NCI-H69 (cell line): ENCODE data around the gene SLC35F4.
A peak's percentile ranks its signal among the peaks of the same experiment; 100 is the strongest.
"Not testable (repeated sequence)": the region's sequence is repeated elsewhere in the genome, so short reads cannot be mapped to it uniquely, and the experiment has no call there.

Source experiments
- DNase-seq: peaks from one replicate; lab custom pipeline; 2025; lab: John Stamatoyannopoulos, UW

Gene SLC35F4

DNA sequence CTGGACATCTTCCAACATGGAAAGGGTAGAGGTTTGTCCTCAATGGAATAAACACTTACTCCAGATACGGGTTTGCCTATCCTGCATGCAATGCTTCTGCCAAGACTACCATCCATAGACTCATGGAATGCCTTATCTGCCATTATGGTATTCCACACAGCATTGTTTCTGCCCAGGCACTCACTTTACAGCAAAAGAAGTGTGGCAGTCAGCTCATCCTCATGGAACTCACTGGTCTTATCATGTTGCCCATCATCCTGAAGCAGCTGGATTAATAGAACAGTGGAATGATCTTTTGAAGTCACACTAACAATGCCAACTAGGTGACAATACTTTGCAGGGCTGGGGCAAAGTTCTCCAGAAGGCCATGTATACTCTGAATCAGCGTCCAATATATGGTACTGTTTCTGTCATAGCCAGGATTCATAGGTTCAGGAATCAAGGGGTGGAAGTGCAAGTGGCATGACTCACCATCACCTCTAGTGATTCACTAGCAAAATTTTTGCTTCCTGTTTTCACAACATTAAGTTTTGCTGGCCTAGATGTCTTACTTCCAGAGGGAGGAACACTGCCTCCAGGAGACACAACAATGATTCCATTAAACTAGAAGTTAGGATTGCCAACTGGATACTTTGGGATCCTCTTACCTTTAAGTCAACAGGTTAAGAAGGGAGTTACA, 140.4 kb downstream of the SLC35F4 start:
- DNase-seq, result no peak

DNA sequence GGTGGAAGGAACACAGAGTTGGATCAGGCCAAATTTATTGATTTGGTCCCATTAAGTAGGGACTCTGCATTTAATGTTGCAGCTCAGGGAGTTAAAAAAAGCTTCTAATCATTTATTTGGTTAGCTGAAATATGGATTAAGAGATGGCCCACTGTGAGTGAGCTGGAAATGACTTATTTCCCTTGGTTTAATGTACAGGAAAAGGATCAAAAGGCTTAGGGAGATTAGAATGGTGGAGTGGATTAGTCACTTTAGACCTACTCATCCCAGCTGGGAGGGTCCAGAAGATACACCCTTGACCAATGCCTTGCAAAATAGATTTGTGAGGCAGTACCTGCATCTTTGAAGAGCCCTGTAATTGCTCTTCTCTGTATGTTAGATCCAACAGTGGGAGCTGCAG, 143.8 kb downstream of the SLC35F4 start:
- DNase-seq, result not testable (repeated sequence)

DNA sequence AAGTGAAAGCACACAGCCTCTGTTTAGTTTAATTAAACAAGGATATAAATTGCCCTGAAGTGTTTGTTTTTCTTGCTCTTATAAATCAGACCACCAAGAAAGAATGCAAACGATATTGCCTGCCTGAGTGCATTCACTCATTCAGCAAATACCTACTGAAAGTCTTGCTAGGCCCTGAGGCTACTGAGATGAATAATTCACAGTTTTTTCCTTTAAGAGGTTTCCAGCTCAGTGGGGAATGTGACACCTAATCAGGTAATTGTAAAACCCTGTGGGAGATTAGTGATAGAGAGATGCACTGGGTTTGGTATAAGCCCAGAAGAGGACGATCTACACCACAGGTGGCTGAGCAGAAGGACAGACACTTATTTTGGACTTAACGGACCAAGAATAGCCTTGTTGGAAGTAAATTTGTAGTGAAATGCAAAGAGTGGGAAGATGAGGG, 151.4 kb downstream of the SLC35F4 start:
- DNase-seq, result peak; percentile 22

DNA sequence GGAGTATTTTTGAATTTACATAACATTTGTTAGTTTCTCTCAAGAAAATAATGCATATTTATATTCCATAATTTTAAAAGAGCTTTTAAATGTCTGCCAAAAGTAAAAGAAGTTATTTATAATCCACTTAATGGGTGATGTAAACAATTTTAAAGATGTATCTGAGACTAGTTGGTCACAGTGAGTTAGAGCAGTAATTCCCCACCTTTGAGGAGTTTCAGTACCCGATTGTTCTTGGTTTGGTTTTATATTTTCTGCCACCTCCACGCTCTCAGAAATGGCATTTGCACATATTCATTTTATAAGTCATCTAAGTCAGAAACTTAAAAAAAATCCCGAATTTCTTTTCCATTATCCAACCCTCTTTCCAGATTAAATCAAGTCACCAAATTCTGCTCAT, 153.2 kb downstream of the SLC35F4 start:
- no peak for DNase-seq

DNA sequence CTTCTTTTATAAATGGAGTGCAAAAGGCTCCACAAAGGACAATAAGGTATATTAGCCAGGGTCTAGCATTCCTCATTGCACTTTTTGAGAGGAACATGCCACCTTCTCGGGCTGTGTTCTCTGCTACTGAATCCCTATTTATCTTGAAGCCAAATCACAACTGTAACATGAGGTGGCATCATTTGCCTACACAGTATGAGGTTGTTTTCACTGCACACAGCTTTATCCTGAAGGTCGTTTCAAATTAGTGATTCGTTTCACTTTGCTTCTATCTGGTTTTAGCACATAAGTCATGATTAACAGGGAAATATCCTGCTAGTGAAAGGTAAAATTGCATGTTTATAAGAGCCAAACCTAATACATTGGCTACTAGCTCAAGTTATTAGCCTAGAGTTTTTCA, 153.8 kb downstream of the SLC35F4 start:
- DNase-seq, result no peak

DNA sequence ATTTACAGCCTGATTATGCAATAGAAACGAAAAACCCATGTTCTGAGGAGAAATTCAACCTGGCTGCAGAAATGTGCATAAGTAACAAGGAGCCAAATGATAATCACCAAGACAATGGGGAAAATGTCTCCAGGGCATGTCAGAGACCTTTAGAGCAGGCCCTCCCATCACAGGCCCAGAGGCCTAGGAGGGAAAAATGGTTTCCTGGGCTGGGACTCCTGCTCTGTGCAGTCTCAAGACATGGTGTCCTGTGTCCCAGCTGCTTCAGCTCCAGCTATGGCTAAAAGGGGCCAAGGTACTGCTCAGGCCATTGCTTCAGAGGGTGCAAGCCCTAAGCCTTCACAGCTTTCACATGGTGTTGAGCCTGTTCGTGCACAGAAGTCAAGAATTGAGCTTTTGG, 156.0 kb downstream of the SLC35F4 start:
- no peak for DNase-seq

DNA sequence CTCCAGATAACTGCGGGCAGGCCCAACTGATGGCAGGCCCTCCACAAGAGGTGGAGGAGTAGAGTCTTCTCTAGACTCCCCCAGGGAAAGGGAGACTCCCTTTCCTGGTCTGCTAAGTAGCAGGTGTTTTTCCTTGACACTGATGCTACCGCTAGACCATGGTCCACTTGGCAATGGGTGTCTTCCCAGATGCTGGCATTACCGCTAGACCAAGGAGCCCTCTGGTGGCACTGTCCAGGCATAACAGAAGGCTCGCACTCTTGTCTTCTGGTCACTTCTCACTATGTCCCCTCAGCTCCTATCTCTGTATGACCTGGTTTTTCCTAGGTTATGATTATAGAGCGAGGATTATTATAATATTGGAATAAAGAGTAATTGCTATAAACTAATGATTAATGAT, 156.8 kb downstream of the SLC35F4 start:
- DNase-seq, result not testable (repeated sequence)

DNA sequence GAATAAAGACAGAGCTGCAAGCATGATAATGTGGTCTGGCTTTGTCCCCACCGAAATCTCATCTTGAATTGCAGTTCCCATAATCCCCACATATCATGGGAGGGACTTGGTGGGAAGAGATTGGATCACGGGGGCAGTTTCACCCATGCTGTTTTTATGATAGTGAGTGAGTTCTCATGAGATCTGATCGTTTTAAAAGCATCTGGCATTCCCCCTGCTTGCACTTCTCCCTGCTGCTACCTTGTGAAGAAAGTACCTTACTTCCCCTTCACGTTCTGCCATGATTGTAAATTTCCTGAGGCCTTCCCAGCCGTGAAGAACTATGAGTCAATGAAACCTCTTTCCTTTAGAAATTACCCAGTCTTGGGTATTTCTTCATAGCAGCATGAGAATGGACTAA, 158.7 kb downstream of the SLC35F4 start:
- no peak for DNase-seq

DNA sequence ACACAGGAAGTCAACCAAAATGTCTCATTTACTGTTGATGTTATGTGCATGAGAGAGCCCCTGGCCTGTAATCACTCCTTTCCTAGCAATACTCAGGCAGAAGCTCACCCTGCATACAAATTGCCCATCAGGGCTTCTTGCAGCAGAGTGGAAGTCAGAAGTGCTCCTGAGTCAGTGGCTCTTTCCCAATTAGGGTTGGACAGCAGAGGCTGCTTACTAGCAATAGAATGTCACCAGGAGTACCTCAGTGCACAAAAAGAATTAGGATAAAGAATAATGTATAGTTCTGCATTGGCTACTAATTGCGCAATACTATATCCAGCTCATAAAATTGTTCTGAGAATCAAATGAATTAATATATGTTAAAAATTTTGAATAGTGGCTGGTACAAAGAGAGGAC, 161.1 kb downstream of the SLC35F4 start:
- no peak for DNase-seq

DNA sequence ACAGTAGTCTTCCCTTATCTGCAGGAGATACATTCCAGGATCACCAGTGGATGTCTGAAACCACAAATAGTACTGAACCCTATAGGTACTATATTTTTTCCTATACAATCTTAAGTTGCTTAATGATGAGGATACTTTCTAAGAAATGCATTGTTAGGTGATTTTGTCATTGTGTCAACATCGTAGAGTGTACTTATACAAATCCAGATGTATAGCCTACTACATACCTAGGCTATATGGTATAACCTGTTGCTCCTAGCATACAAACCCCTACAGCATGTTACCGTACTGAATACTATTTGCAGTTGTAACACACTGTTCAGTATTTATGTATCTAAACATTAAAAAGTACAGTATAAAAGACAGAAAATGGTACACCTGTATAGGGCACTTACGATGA, 165.9 kb downstream of the SLC35F4 start:
- no peak for DNase-seq

DNA sequence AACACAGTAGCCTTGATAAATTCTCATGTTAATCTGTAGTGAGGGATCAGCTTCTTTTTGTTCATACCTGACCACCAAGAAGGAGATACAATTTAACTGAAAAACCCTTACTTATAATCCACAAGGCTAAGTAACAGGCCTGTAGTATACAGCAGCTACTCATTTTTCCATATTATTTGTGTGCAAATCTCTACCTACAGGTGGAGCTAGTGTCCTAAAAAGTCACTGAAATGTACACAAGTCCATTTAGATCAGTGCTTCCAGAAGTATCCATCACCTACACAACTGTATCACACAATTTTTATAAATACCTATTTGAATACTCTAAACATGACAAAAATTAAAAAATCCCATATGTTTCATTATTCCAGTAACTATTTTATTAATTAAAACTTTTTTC, 173.2 kb downstream of the SLC35F4 start:
- peak; percentile 35 for DNase-seq

DNA sequence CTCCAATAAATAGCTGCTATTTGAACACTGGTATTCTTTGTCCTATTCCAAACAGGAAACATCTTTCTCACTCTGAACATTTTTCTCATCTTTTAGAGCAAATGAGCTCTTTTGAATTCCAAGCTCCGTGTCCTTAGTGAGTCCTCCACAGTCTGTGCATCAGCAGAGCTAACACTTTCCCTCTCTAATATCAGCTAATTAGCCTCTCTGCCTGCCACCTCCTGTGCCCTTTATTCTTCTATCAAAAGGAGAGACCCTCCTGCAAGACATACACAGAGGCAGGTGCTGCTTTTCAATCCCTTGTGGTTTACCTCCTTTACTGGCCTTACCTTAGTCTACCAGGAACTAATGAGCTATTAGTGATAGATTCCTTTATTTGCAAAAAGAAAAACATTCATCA, 178.5 kb downstream of the SLC35F4 start:
- no peak for DNase-seq

DNA sequence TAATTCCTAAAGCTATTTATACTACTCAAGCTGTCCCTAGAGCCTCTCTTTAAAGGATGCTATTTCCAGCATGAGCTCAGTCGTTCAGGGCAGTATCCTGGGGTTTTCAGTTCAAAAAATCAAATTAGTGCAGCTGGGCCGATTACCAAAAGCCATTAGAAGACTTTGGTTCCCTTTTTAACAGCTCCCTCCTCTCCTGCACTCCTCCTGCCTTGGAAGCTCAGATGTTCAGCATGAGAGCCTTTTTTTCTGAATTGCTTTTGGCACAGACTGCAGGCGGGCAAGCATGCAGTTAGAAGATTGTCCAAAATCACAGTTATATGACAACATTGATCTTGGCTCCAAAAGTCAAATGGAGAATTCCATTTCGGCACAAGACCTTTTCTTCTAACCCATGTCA, 179.6 kb downstream of the SLC35F4 start:
- DNase-seq, result no peak

DNA sequence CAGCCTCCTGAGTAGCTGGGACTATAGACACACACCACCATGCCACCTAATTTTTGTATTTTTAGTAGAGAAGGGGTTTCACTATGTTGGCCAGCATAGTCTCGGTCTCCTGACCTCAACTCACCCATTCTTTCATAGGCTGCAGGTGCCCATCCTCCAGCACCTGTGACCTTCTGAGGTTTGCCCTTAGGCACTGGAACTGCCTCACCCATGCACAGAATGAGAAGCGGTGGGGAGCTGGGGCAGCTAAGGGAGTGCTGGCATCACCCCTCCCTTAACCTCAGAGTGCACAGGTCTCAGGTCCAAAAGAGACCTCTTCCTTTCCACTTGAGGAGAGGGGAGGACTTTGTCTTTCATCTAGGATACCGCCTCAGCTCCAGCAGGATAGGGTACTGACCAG, 194.9 kb downstream of the SLC35F4 start:
- DNase-seq, result no peak

DNA sequence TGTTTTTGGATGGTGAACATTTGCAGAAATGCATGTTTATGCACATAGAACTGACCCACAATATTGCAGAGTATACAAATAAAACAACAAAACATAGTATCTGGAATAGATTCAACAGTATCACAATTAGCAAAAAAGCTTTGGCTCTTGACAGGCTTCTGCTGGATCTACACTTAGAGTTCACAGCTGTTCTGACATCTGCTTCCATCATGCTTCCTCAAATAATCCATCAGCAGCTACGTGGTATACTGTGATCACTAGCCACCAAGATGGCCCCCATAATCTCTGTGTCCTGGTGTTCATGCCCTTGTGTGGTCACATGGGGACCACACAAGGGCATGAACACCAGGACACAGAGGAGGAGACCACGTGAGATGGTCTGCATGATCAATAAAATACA, 205.7 kb downstream of the SLC35F4 start:
- no peak for DNase-seq

DNA sequence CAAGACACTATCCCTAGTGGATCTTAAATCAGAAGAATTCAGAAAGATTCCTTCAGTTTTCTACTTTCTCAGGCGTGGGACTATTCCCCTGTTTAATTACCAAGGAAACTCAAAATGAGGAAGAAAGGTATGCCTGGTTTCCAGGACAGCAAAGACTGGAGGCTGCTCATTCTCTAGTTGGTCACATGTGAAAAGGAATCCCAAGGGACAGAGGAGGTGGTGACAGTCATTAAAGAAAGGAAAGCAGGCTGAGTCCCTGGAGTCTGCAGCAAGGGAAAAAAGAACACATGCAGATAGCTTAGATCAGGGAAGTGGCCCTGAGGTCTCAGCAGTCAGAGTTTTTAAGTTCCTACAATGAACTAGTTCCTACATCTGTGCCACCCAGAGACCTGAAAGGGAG, 206.8 kb downstream of the SLC35F4 start:
- DNase-seq, result no peak

DNA sequence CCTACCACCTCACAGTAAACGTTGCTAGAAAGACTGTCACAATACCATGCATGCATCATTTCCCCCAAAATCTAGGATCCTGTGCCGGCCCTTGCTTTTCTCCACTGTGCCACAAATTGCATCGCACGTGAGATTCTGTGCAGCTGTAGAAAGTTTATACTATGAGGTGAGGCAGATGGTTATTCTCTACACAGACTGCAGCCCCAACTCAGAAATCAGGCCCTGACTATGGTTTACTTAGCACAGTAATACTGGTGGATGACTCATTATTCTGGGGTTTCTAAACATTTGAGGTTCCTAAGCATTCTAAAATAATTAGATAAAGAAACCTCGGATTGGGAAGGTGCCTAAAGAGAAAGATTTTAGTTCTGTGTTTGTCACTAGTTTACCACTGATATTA, 208.4 kb downstream of the SLC35F4 start:
- DNase-seq, result no peak

DNA sequence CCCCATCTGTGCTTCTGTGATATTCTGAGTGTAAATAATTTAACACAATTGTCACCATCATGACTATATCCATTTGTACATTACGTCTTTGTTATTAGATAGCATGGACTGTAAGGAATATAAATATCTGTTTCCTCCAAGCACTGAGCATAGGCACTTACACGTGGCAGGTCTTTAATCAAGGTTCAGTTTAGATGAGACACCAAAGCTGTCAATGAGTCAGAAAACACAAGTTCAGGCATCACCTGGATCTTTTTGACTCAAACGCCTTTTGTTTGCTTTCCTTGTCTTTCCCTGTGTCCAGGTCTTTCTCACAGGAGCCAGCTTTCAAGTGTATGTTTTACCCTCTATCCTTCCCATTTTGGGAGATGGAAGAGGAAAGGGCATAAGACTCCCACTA, 209.0 kb downstream of the SLC35F4 start:
- no peak for DNase-seq

DNA sequence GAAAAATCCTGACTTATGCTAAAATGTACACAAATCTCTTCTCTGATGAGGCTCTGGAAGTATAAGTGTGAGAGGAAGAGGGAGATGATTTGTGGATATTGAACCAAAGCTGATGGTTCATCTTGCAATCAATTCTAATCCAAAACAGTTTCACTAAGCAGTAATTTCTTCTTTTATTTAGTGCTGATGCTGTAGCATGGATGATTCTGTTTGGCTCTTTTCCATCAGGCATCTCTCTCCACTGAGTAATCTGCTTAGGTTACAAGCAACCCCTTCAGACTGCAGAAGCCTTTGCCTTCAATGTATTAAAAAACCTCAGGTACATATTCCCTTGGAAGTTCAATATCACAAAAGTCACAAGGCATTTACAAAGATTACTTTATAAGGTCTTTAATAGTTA, 213.1 kb downstream of the SLC35F4 start:
- DNase-seq, result no peak

DNA sequence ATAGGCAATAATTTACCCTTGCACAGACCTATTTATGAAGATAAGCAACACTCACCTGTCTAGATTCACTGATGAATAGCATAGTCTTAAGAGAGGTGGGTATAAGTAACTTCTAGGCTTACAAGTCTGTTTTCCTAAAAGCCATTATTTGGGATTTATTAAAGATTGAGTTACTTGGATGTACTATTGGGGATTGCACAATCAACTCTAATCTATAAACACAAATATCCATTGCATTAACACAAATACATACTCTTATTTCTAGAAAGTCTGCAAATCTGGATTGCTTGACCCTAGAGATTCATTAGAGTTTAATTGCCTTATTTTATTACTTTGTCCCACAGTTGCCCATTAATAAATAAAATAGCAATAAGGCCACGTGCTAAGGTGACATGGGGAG, 224.1 kb downstream of the SLC35F4 start:
- no peak for DNase-seq

DNA sequence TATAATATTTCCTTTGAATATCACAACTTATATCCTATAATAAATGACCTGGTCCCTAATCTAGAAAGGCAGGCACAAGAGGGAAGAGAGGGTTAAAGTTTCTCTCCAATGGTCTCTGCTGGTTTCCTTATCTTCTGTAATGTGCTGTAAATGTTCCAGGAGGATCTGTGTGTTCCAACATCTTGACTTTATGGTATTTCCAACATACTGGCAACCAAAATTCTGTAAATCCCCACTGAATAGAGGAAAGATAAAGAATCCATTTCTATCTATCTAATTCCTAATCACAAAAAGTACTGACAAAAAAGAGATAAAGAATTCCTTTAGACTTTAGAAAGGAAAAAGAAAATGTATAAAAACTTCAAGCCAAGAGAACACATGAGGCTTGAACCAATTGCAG, 225.9 kb downstream of the SLC35F4 start:
- no peak for DNase-seq

DNA sequence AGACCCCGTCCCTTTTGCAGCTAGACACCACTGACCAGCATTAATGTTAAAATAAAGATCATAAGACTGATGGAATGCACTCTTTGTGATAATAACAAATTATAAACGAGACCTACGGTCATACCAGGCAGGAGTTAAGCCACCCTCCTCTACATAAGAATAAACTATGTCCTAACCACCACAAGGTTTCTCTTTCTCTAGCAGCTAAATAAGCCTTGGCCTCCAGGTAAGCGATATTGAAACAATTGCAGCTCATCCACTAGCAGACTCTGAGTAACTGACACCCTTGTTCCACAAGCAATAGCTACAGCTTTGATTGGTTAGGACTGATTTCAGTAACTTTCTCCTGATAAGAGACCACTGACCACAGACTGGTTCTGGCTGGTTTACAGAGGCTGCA, 228.0 kb downstream of the SLC35F4 start:
- no peak for DNase-seq

DNA sequence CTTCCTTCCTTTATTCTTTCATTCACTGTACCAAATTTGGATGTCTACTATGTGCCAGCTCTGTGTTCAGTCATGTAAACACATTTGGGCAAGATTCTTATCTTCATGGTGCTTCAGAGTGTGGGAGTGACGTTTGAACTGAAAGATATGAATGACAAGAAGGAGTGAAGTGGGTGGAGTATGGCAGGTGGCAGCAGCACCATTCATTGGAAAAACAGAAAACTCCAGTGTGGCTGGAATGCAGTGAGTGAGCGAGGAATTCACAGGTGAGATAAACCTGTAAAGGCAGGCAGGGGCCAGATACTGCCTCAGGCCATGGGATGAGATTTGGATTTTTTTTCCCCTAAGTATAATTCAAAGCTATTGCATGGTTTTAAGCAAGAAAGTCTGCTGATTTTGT, 231.6 kb downstream of the SLC35F4 start:
- no peak for DNase-seq

DNA sequence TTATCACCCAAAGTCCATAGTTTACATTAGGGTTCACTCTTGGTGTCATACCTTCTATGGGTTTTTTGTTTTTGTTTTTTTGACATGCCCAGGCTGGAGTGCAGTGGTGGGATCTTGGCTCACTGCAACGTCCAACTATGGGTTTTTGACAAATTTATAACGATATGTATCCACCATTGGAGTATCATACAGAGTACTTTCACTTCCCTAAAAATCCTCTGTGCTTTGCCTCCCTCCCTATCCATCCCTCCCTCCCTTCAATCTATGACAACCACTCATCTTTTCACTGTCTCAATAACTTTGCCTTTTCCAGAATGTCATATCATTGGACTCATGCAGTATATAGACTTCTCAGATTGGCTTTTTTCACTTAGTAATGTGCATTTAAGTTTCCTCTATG, 233.2 kb downstream of the SLC35F4 start:
- DNase-seq, result no peak

DNA sequence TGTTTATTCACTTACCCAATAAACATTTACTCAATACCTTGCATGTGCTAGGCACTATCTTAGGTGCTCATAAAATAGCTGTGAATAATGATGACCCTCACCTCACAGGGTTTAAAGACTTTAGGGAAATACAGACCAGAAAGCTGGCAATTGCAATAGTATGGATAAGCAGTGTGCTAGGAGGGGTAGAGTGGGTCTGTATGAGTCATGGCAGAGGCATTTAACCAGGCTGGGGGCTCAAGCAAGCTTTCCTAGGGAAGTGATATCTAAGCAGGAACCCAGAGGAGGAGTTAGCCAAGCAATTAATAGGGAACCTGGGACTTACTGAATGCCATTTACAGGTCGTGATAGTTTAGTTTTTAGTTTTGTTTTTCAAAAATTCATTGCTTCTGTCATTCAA, 248.4 kb downstream of the SLC35F4 start:
- DNase-seq, result no peak
